CD4-positive, alpha-beta T cell (primary cell): ENCODE measurements around the gene BCKDHB. TPM values are rescaled to one million over a fixed set of nuclear protein-coding genes. Genes with fewer than 3 reads are reported as not detected.

Source experiments
- ATAC-seq: fragments of 200-7000 bp; cut with Tn5 transposase; one replicate; pipeline ENCODE4 v1.10.0; 2022; ENCODE audit warnings: mild to moderate bottlenecking; ENCODE audit not compliant: poor library complexity
- CTCF ChIA-PET: fragments of 350-600 bp; sonication (Branson Sonifier 250); formaldehyde crosslinking; loops from one replicate; lab custom pipeline; 2021; ENCODE audit warnings: antibody characterized with exemption, inconsistent platforms; lab: Charles Lee
- POLR2A ChIA-PET: fragments of 350-600 bp; sonication (Branson Sonifier 250); formaldehyde crosslinking; loops from one replicate; lab custom pipeline; 2021; ENCODE audit warnings: antibody characterized with exemption, inconsistent platforms; lab: Charles Lee
- DNase-seq, 14 experiments: peaks; one replicate each; pipeline ENCODE4 v3.0.0-alpha.2; 2013 to 2020; ENCODE audit warnings: mixed read lengths in 2 of 14
- H3K27ac ChIP-seq, 2 donors: one replicate each; pipeline versions ENCODE4 v1.5.1 to v1.7.0; 2013; ENCODE audit warnings: low read length in 2 of 2, low read depth in 1 of 2, mild to moderate bottlenecking in 1 of 2
- H3K27me3 ChIP-seq, 2 experiments: 1 replicate in 1 of 2; 2 replicates in 1 of 2; pipeline versions ENCODE4 v1.6.1 to v1.7.0; 2013; ENCODE audit warnings: low read length in 2 of 2, control low read depth in 1 of 2, mild to moderate bottlenecking in 1 of 2, moderate library complexity in 1 of 2; ENCODE audit not compliant: insufficient read depth in 2 of 2, control insufficient read depth in 1 of 2
- H3K36me3 ChIP-seq: one replicate; pipeline ENCODE4 v1.6.1; 2013; ENCODE audit warnings: low read length, control low read depth; ENCODE audit not compliant: insufficient read depth
- H3K4me1 ChIP-seq: one replicate; pipeline ENCODE4 v1.6.1; 2013; ENCODE audit warnings: low read length, control low read depth; ENCODE audit not compliant: insufficient read depth
- H3K4me3 ChIP-seq: one replicate; pipeline ENCODE4 v1.5.1; 2013; ENCODE audit warnings: mild to moderate bottlenecking, low read length, moderate library complexity
- H3K9me3 ChIP-seq, 2 experiments: 1 replicate in 1 of 2; 2 replicates in 1 of 2; pipeline versions ENCODE4 v1.6.1 to v1.7.0; 2013; ENCODE audit warnings: low read length in 2 of 2, mild to moderate bottlenecking in 2 of 2, control low read depth in 1 of 2, moderate library complexity in 1 of 2; ENCODE audit not compliant: control insufficient read depth in 1 of 2, insufficient read depth in 1 of 2
- H3K27ac Mint-ChIP-seq: one replicate; pipeline ENCODE4 v1.8.0; 2020; ENCODE audit warnings: mixed read lengths
- H3K27me3 Mint-ChIP-seq: one replicate; pipeline ENCODE4 v1.8.0; 2021; ENCODE audit warnings: mixed read lengths
- H3K36me3 Mint-ChIP-seq: one replicate; pipeline ENCODE4 v1.8.0; 2021; ENCODE audit warnings: low read depth, mixed read lengths
- H3K4me1 Mint-ChIP-seq: one replicate; pipeline ENCODE4 v1.8.0; 2021; ENCODE audit warnings: low read depth, mixed read lengths
- H3K4me3 Mint-ChIP-seq: one replicate; pipeline ENCODE4 v1.8.0; 2020; ENCODE audit warnings: mild to moderate bottlenecking, mixed read lengths
- H3K9me3 Mint-ChIP-seq: one replicate; pipeline ENCODE4 v1.8.0; 2020; ENCODE audit warnings: mixed read lengths
- intact Hi-C, 2 experiments: fragments of 100-400 bp; cut with DNase I in 1 of 2; cut with micrococcal nuclease in 1 of 2; formaldehyde crosslinking; loops; one replicate each; pipeline versions ENCODE4 v1.15.1 to v1.9.0; 2023 to 2025; cut with DNase I, micrococcal nuclease
- total RNA-seq, 174 experiments: library from RNA in 2 of 174; stranded (reverse) in 2 of 174; gene quantifications; one replicate each; pipeline ENCODE4 v1.2.3 and lab custom pipeline; 2021 to 2026
- TF ChIP-seq, protein P1 (sequence below): fragments of 200-600 bp; IDR thresholded peaks from one replicate; pipeline ENCODE4 v1.8.0; 2022; ENCODE audit warnings: antibody characterized with exemption, mild to moderate bottlenecking

Gene BCKDHB
- total RNA-seq, 2 experiments from 2014 or later: 7.8 to 8.1 TPM

DNA sequence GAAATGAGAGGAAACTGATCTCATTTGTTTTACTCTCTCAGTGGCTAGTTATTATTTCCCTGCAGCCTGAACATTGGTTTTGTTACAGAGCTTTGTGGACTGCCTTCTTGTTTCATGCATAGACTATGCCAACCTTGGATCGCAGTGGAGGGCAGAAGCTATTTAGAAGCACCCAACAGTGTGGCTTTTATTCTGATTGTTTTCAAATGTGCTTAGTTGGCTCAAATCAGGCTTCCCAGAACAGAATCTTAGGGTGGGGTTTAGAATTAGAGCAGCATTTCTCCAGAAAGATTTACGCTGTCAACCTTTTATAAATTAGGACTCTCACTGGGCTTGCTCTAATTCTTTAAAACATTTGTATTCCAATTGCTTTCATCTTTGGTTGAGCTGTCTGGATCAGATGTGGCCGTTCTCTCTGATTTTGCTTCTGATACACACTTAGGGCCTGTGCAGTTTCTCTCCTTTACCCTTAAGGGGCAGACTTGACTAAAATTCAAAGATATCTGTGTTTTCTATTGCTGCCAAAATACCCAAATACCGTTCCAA lies 210.3 kb downstream of the BCKDHB start:
- no peaks in the 10 kb centered on the region for H3K4me1 Mint-ChIP-seq
- POLR2A ChIA-PET: no interaction called here
- TF ChIP-seq, protein P1, sequence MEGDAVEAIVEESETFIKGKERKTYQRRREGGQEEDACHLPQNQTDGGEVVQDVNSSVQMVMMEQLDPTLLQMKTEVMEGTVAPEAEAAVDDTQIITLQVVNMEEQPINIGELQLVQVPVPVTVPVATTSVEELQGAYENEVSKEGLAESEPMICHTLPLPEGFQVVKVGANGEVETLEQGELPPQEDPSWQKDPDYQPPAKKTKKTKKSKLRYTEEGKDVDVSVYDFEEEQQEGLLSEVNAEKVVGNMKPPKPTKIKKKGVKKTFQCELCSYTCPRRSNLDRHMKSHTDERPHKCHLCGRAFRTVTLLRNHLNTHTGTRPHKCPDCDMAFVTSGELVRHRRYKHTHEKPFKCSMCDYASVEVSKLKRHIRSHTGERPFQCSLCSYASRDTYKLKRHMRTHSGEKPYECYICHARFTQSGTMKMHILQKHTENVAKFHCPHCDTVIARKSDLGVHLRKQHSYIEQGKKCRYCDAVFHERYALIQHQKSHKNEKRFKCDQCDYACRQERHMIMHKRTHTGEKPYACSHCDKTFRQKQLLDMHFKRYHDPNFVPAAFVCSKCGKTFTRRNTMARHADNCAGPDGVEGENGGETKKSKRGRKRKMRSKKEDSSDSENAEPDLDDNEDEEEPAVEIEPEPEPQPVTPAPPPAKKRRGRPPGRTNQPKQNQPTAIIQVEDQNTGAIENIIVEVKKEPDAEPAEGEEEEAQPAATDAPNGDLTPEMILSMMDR: no peak
- Histone ChIP-seq H3K9me3 (peaks cover 0 to 8% of the 10 kb centered on the region in 2 experiments), H3K4me1 (no peaks in the 10 kb centered on the region), H3K36me3 (no peaks in the 10 kb centered on the region), H3K27ac (no peak overlapping the region), H3K4me3 (no peak overlapping the region), H3K27me3 (no peaks in the 10 kb centered on the region)
- intact Hi-C loops: no loop called here
- CTCF ChIA-PET: no interaction called here
- H3K4me3 Mint-ChIP-seq: no peak overlapping the region
- H3K27ac Mint-ChIP-seq: no peak overlapping the region
- ATAC-seq (no peak), DNase-seq (no peak)
- H3K9me3 Mint-ChIP-seq: peaks cover 8% of the 10 kb centered on the region
- H3K27me3 Mint-ChIP-seq: no peaks in the 10 kb centered on the region
- H3K36me3 Mint-ChIP-seq: peaks cover 22% of the 10 kb centered on the region

DNA sequence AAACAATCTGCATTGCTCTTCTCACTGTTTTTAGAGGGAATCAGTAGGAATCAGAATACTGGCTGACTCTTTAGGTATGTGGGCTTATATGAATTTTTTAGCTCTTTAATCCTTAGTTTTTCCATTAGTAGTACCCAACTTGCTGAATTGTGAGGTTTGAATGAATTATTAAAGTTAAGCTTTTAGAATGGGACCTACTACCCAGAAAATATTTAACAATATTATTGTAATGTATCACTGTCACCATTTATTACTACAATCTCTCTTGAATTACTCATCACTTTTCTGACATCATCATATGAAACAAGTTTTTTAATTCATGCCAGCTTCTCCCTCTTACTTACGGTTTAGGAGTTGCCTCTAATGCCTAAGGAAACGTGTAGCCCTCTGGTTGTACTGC lies 212.7 kb downstream of the BCKDHB start:
- Mint-ChIP-seq H3K9me3 (no peaks in the 10 kb centered on the region), H3K36me3 (no peaks in the 10 kb centered on the region), H3K27ac (no peak overlapping the region), H3K4me1 (no peaks in the 10 kb centered on the region), H3K27me3 (no peaks in the 10 kb centered on the region), H3K4me3 (no peak overlapping the region)
- H3K27ac ChIP-seq: no peak overlapping the region
- ChIA-PET CTCF (interaction anchor here (0.5 kb wide), 1 partner anchor 170 kb away, joined by 3 read pairs; no protein-coding TSS in a partner anchor), POLR2A (no interaction called here)
- H3K9me3 ChIP-seq: peaks cover 0 to 6% of the 10 kb centered on the region in 2 experiments
- DNase-seq (no peak), ATAC-seq (no peak)
- intact Hi-C loops: no loop called here
- no peak overlapping the region for H3K4me3 ChIP-seq
- no peaks in the 10 kb centered on the region for H3K27me3 ChIP-seq
- TF ChIP-seq, protein P1: no peak
- H3K4me1 ChIP-seq: no peaks in the 10 kb centered on the region
- H3K36me3 ChIP-seq: no peaks in the 10 kb centered on the region

DNA sequence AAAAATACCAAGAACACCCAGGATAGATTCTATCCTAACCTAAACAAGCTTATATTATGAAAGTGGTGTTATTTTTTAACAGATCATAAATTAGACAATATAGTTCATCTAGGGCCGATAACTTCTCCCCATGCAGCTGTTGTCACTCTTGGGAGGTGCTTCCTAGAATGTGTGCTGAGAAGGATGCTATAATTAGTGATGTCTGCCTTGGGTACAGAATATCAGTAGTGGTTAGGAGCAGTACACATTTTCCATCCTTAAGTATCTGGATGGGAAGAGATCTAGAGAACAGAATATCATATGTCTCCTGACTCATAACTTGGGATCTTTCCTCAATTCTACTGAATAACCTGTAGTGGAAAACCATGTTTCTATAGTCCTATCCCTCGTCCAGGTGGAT lies 214.5 kb downstream of the BCKDHB start:
- Mint-ChIP-seq H3K27ac (no peak overlapping the region), H3K4me3 (no peak overlapping the region), H3K27me3 (no peaks in the 10 kb centered on the region), H3K36me3 (no peaks in the 10 kb centered on the region), H3K9me3 (no peaks in the 10 kb centered on the region), H3K4me1 (no peaks in the 10 kb centered on the region)
- ATAC-seq (no peak), DNase-seq (no peak)
- ChIA-PET CTCF (no interaction called here), POLR2A (no interaction called here)
- Histone ChIP-seq H3K4me3 (no peak overlapping the region), H3K4me1 (no peaks in the 10 kb centered on the region), H3K27me3 (no peaks in the 10 kb centered on the region), H3K9me3 (no peaks in the 10 kb centered on the region), H3K36me3 (no peaks in the 10 kb centered on the region), H3K27ac (no peak overlapping the region)
- intact Hi-C loops: no loop called here
- TF ChIP-seq, protein P1: no peak
